SK-N-DZ (cell line): ENCODE measurements around the gene KLHL29.

Experiments used
- DNase-seq: peaks from one replicate; pipeline ENCODE4 v3.0.0-alpha.2; 2015; ENCODE audit warnings: low spot score

KLHL29 gene

DNA sequence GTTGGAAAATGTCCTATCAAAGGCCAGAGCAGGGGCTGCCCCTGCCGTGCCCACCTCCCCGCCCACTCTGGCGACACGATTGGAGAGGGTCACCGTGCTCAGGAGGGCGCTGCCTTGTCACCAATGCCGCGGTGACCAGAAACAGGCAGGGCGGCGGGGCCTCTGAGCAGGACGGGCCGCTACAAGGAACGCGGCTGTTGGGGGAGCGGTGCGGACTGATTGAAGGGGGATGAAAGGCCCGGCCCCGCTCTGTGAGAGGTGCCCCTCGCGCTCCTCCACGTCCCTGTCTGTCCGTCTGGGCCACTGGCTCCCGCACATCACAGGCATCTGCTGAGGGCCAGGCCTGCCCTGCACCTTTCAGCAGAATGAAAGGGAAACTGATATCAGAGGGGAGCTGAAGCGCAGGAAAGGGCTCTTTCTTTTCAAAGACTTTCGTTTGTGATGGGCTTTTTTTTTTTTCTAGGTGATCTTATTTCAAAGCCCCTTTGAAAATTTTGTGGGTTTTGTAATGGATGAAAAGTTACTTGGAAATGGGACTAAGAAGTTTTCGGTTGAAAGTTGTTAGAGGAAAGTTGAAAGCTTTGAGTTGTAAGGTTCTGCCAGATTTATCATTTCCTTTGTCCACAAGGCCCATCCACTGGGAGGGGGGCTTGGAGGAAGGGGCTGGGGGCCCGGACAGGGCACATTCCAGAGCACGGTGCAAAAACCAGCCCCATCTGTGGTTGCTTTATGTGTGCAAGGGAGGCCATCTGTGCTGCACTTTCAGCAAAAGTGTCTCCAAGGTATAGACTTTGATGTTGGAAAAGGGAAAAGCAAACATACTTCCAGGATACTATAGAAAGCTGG is 244.2 kb downstream of the KLHL29 start:
- no peak for DNase-seq

- DNase-seq: no peak
Measured at GRCh38 chr2:23629772-23630480, 244.9 kb downstream of the KLHL29 start.

DNA sequence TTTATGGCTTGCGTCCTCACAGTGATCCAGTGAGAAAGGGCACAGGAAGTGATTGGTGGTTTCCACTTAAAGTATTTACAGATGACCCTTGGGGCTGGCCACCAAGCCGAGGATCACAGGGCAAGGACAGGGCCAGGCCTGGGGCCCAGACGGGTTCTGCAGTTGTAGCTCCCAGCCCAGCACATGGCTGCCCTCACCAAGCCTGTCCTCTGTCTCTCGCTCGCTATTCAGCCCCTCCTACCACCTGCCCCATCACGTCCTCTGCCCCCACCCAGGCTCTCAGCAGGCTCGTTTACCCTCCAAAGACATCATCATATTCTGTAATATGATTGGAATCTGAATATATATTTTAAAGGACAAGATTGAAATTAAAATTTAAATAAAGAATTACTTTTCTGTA is 246.0 kb downstream of the KLHL29 start:
- DNase-seq: no peak

DNA sequence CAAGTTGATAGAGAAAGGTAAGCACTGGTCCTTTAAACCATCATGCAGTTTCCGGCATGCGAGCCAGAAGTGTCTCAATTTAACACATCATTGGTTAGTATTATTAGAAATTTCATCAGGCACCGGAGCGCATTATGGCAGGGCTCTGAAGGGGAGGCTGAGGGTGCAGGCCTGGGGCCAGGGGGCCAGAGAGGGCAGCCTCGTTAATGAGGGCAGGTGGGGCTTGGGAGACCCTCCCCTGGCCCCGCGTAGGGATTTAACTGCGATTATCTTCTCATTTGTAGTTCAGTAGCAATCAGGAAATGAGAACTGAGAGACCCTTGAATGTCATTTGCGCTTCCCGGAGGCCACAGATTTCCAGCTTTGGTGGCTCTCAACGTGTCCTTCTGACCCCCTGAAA is 246.4 kb downstream of the KLHL29 start:
- no peak for DNase-seq

GRCh38 chr2:23632386-23632785 is 247.4 kb downstream of the KLHL29 start:
- DNase-seq: no peak

- no peak for DNase-seq
Measured at GRCh38 chr2:23632831-23633395, 247.9 kb downstream of the KLHL29 start.

DNA sequence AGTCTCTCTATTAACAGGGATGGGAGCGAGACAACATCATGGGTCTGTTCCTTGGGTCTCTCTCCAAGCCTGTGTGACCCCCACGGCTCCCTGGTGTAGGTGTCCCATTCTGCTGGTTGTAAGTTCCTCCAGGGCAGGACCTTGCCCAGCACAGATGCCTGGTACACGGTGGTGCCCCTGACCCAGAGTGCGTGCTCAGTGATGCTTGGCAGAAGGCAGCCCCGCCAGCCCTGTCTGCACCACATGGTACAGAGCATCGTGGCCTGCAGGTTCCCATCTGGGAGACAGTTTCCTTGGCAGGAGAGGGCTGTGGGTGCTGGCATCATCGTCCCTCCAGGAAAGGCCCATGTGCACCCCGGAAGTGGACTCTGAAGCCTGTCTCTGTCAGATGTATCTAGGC is 249.0 kb downstream of the KLHL29 start:
- no peak for DNase-seq

- DNase-seq: no peak
Measured at GRCh38 chr2:23635442-23636340, 250.7 kb downstream of the KLHL29 start.

GRCh38 chr2:23636426-23636825 is 251.4 kb downstream of the KLHL29 start:
- peak; percentile 59 for DNase-seq

DNA sequence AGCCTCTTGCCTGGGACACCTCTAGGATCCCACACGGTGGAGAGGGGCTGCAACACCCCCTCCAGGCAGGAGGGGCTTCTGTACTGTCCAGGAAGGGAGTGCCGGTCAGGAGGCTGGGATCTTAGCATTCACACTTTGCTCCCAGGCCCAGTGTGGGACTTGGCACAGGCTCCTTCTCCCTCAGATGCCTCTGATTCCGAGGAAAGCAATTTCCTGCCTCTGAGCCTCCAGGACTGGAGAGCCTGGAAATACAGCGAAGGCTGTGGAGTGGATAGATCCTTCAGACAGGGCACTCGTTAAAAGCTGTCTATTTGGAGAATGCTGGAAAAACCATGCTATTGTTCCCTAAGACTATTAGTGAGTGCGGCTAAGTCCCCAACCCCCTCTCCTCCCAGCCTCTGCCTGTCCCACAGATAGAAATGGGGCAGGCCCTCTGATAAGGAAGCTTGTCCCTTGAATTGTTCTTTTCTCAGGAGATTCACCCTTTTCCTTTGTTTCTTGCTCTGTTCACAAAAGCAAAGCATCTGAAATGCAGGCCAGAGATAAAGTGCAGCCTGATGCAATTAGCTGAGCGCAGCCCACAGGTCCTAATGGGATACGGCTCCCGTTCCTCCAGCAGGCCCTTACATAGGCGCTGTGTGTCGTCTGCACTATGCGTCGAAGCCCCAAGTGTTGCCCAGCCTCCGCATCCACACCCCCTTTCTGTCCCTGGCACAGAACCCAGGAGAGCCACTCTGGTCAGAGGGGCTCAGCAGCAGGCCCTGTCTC is 252.2 kb downstream of the KLHL29 start:
- peak; percentile 78 for DNase-seq

GRCh38 chr2:23639406-23639982 is 254.5 kb downstream of the KLHL29 start:
- no peak for DNase-seq

DNA sequence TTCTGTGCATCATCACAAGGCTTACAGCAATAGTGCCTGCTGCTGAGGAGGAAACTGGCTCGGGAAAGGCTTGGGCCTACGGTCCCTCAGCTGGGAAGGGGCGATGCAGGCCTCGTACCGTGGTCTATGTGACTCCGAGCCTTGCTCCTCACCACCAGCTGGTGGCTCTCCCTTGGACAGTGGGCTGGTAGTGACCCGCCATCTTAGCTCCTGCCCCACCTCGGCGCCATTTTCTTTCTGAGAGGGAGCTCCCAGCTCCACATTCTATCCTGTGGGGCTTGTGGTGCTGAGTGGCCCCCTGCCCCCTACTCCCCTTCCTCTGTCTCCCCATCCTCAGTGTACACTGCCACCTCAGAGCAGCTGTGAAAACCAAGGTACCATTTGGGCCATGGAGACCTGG is 255.7 kb downstream of the KLHL29 start:
- DNase-seq: no peak

DNA sequence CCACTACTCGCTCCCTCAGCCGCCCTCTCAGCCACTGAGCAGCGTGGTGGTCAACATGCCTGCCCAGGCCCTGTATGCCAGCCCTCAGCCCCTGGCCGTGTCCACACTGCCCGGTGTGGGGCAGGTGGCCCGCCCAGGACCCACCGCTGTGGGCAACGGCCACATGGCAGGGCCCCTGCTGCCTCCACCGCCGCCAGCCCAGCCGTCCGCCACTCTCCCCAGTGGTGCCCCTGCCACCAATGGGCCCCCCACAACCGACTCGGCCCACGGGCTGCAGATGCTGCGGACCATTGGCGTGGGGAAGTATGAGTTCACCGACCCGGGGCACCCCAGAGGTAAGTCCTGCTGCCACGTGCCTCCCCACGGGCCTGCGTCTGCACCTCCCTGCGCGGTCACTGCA is 257.5 kb downstream of the KLHL29 start:
- no peak for DNase-seq

DNA sequence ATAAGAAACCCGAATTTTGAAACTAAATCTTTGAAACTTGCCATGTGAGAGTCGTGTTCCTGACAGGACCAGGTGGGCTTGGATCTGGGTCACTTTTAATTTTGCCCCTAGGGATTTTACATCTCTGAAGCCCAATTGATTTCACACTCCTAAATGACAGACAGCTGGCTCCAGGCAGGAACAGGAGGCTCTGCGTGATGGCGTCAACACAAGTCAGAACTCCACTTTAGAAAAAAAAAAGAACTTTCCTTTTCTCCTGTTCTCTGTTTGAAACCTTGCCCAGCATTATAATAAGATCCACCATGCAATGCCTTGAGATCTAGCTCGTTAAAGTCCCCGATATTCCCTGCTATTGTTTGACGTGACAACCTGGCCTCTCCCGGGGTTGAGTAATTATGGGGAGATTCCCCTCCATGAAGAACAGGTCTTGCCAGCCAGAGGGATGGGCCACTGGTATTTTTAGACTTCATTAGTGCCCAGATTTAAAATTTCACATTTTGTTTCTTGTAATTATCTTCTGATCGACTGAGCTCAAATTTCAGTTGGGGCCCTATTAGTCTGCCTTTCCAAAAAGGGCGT is 260.3 kb downstream of the KLHL29 start:
- DNase-seq: no peak

GRCh38 chr2:23647563-23647962 is 262.6 kb downstream of the KLHL29 start:
- no peak for DNase-seq

DNA sequence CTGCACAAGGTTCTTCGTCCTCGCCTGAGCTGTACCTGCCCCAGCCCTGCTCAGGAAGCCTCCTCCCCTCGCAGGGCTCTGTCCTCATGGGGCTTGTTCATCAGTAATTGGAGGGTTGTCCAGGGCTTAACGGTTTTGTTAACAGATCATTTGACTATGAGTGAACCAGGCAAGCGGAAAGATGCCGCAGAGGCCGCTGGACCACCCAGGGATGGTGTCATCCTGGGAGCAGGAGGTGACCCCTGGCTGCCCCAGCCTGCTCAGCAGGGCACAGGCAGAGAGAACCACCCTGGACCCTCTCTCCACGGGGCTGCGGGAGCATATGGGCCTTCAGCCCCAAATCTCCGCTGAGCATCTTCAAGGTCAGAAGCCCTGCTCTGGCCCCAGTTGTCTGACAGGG is 264.3 kb downstream of the KLHL29 start:
- DNase-seq: no peak

DNA sequence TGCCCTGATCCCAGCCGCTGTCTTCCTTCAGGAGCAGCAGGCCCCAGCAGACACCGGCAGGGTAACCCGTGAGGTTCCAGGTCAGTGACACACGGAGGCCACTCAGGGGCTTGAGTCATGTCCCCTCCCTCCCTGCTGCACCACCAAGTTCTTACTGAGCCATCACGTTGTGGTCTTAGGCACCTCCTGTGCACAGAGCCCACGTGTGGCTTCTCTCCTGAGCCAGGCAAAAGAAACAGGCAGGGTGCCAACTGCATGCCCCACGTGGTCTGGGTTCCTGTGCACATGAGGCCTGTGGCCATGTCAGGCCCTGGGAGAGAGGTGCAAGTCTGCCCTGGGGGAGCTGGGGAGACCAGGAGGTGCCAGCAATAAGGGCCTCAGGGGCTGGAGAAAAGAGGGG is 264.8 kb downstream of the KLHL29 start:
- DNase-seq: no peak

- DNase-seq: no peak
Measured at GRCh38 chr2:23651187-23652080, 266.5 kb downstream of the KLHL29 start.

- DNase-seq: no peak
Measured at GRCh38 chr2:23653326-23653725, 268.3 kb downstream of the KLHL29 start.
